AML-193 (cell line): ENCODE data around the gene NRROS.

Experiments used
- DNase-seq, 2 experiments: peaks; one replicate each; lab custom pipeline; 2025; lab: John Stamatoyannopoulos, UW

NRROS gene

DNA sequence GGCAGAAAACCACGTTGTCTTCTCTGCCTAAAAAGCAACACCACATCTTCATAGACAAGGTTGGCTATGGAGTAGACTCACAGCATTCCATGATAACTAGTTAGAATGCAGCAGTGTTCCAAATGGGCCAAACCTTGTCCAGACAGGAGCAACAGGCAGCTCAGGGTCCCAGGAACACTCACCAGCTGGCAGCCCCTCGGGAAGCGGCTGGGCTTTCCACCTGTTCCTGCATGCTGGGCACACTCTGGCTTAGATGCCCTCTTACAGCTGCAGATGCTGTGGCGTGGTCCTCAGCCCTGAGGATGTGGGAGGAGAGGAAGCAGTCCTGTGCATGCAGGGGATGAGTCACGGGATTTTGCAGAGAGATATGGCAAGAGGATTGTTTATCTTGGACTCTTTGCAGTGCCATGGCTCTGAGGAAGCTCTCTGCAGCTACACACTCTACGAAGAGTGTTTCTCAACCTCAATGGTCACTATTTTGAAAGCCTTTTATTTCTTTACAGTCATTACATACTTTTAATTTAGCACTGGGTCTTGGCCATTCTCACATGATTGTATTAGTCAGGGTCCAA lies 11.3 kb downstream of the NRROS start:
- DNase-seq: peak; percentile 98 to 99

DNA sequence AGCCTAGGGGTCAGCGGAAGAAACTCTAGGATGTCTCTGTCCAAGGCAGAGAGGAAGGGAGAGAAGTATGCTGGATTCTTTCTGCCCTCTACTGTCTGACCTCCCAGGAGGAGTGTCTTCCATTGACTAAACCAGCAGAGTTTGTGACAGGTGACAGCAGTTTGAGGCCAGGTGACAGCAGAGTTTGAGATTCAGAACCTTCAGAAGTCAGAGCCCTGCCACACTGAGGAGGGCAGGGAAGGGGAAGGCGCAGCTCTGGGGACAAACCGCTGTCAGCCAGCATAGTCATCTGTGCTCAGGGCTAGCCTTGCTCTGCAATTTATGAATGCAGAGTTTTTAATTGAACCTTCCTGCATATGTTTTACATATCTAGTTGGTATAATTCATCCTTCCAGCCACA lies 12.3 kb downstream of the NRROS start:
- DNase-seq: no peak

DNA sequence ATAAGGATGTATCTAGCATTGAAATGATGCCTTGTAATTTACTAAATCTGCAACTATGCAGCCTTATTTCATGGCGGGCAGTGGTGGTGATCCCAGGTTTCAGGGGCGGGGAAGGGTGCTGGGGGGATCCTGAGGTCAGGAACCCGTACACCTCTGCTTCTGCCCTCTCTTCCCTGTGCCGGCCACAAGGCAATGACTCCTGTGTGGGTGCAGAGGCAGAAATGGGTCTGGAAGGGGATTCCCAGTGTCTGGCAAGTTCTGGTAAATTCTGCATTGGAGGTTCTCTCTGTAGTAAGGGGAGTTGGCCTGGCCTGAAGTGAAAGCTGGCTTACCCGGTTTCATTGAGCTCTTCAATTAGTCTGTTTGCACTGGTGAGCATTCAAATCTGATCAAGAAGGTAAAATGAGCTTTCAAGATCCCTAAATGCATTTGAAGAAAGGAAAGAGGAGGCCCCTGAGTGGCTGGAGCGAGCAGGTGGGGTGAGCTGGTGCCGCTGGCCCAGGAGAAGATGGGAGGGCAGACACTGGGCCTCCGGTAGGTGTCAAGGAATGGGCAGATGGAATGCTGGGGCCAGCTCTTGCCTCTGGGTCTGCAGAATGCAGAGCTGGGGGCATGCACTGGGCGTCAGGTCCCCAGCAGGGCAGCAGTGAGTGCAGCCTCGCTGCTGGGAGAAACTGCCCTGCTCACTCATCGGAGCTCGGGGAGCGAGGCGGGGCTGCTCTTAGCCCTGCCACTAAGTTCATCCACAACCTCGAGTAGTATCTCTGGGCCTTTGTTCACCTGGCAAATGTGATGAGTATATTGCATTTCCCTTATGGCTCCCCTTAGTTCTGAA lies 13.7 kb downstream of the NRROS start:
- DNase-seq: no peak

DNA sequence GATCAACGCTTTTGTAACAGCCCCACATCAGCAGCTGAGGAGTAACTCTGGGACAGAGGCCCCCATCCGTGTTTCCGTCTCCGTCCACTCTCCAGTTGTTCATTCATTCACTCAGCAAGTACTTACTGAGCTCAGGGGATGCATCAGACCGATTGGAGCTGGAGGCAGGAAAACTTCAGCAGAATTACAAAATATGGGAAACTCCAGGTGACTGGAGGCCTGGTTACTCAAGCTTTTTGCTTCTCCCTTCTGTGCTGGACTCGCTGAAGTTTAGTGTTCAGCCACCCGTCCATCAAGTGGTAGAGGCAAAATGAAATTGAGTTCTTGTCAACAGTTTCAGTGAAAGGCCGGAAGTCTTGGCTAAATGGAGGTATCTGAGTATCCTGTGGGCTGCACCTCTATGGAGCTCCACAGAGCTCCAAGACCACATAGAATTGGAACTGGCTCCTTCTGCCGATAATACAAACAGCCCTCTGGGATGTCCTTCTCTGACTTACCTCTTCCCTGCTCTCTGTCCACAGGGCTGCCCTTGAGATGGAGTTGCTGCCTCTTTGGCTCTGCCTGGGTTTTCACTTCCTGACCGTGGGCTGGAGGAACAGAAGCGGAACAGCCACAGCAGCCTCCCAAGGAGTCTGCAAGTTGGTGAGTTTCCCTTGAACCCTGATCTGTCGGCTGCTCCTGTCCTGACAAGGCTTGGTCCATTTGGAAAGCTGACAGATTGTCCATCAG lies 14.7 kb downstream of the NRROS start:
- DNase-seq: no peak

DNA sequence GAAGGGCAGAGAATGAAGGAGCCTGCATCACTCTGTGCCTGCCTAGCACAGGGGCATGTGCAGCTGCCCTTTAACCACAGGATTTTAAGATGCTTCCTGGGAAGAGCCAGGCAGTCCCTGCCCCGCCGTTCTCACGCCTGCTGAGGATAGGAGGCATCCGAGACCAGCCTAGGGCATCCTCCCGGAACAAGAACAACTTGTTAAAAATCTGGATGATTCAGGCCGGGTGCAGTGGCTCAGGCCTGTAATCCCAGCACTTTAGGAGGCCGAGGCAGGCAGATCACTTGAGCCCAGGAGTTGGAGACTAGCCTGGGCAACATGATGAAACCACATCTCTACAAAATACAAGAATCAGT lies 15.2 kb downstream of the NRROS start:
- DNase-seq: no peak

DNA sequence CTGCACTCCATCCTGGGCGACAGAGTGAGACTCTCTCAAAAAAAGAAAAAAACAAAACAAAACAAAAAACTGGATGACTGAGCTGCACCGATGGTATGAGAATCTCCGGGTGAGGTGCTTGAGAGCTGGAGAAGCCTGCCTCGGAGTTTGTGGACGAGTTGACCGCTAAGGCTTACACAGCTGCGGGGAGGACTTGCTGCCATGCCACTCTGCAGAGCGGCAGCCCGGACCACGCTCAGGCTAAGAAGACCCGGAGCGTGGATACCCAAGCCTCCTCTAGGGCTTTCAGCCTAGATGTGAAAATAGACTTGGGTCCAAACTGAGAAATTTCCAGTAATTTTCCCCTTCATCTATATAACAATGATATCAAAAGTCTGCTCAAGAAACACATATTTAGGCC lies 16.0 kb downstream of the NRROS start:
- no peak for DNase-seq

DNA sequence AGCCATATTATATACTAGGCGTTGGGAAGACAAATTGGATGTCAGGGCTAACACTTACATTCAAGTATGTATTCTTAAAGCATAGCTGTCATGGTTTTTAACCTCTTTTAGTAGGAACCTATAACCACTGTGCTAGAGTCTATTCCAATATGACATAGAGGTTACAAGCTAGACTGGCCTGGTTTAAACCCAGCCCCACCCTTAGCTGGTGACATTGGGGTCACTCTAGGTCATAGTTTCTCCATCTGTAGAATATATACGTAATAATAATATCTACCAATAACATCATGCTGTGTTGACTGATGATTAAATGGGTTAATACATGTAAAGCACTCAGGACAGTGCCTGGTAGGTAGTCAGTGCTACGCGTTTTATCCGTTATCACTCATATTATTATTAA lies 16.7 kb downstream of the NRROS start:
- no peak for DNase-seq

DNA sequence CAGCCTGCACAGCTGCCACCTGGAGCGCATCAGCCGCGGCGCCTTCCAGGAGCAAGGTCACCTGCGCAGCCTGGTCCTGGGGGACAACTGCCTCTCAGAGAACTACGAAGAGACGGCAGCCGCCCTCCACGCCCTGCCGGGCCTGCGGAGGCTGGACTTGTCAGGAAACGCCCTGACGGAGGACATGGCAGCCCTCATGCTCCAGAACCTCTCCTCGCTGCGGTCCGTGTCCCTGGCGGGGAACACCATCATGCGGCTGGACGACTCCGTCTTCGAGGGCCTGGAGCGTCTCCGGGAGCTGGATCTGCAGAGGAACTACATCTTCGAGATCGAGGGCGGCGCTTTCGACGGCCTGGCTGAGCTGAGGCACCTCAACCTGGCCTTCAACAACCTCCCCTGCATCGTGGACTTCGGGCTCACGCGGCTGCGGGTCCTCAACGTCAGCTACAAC lies 20.4 kb downstream of the NRROS start:
- no peak for DNase-seq

DNA sequence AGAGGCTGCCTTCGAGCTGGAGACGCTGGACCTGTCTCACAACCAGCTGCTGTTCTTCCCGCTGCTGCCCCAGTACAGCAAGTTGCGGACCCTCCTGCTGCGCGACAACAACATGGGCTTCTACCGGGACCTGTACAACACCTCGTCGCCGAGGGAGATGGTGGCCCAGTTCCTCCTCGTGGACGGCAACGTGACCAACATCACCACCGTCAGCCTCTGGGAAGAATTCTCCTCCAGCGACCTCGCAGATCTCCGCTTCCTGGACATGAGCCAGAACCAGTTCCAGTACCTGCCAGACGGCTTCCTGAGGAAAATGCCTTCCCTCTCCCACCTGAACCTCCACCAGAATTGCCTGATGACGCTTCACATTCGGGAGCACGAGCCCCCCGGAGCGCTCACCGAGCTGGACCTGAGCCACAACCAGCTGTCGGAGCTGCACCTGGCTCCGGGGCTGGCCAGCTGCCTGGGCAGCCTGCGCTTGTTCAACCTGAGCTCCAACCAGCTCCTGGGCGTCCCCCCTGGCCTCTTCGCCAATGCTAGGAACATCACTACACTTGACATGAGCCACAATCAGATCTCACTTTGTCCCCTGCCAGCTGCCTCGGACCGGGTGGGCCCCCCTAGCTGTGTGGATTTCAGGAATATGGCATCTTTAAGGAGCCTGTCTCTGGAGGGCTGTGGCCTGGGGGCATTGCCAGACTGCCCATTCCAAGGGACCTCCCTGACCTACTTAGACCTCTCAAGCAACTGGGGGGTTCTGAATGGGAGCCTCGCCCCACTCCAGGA lies 21.1 kb downstream of the NRROS start:
- no peak for DNase-seq

DNA sequence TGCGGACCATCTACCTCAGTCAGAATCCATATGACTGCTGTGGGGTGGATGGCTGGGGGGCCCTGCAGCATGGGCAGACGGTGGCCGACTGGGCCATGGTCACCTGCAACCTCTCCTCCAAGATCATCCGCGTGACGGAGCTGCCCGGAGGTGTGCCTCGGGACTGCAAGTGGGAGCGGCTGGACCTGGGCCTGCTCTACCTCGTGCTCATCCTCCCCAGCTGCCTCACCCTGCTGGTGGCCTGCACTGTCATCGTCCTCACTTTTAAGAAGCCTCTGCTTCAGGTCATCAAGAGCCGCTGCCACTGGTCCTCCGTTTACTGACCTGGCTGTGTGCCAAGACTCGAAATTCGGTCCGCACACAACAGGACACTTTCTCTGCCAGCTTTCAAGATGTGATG lies 21.9 kb downstream of the NRROS start:
- DNase-seq: no peak

DNA sequence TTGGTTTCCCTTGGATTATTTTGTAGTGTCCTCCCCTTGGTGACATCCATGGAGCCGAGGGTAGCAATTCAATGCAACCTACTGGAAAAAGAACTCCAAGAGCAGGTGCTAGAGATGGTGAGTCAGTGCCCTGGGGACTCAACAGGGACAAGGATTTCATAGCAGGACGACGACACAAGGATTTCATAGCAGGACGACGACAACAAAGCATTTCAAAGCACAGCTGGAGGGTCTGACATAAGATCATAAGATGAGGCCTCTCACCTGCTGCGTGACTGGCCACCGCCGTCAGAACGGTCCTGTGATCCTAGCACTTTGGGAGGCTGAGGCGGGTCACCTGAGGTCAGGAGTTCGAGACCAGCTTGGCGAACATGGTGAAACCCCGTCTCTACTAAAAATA lies 22.5 kb downstream of the NRROS start:
- DNase-seq: no peak

DNA sequence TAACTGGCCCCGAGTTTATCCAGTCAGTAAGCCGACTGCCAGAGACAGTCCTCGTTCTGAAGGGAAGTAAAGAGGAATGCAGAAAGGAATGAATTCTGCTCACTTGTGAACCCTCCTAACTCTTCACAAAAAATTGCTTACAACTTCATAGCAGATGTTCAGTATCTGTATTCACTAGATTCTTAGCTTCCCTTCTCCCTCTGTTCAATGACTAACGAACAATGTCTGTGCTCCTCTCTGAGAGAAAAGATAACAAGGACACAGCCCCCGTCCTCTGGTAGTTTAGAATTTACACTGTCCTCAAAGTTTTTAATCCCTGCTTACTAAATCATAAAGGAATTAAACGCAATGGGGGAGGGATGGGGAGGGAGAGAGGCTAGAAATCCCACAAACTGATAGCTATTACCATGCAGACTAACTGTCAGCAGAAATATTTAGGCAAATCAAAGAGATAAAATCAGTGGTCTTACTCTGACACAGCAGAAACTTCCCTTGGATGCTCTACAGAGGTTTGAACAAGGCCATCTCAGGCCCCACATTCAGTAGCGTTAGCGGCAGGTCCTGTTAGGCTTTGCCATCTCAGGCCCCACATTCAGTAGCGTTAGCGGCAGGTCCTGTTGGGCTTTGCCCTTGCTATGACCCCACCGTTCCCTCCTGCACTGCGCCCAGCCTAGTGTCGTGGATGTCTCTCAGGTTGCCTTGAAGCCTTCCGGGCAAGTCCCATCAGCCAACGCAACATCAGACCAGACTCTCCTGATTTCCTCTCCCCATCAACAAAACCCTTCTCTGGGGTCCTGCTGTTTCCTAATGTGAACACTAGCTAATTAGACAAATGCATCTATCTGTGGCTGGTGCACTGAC lies 23.4 kb downstream of the NRROS start:
- DNase-seq: no peak

DNA sequence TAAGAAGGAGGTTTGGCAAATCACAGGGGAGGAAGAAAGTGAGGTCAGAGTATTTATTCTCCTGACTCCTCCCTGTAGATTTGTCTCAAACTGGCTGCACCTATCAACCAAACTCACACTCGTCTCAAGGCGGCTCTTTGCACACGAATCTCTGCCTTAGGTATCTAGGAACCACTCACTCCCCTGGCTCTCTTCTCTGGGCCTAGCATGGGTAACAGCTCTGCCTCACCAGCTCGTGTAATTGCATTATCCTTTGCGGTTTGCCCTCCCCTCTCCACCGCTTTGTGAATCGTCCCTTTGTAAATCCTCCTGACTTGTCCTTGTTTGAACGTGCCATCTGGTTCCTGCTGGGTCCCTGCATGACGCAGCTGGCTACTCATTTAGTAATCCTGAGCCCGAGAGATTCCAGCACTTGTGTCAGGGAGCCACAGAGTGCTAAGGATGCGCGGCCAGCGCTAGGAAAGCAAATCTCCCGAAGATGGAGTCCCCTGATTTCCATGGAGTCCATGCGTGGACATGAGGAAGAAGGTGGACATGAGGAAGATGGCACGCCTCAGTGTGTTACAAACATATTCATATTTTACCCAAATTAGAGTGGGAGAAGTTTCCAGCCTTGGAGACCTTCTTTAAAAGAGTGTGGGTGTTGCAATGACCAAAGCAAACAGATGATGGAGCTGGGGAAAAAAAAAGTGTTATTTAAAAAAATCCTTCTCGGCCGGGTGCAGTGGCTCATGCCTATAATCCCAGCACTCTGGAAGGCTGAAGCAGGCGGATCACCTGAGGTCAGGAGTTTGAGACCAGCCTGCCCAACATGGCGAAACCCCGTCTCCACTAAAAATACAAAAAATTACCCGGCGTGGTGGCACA lies 26.7 kb downstream of the NRROS start:
- DNase-seq: no peak

DNA sequence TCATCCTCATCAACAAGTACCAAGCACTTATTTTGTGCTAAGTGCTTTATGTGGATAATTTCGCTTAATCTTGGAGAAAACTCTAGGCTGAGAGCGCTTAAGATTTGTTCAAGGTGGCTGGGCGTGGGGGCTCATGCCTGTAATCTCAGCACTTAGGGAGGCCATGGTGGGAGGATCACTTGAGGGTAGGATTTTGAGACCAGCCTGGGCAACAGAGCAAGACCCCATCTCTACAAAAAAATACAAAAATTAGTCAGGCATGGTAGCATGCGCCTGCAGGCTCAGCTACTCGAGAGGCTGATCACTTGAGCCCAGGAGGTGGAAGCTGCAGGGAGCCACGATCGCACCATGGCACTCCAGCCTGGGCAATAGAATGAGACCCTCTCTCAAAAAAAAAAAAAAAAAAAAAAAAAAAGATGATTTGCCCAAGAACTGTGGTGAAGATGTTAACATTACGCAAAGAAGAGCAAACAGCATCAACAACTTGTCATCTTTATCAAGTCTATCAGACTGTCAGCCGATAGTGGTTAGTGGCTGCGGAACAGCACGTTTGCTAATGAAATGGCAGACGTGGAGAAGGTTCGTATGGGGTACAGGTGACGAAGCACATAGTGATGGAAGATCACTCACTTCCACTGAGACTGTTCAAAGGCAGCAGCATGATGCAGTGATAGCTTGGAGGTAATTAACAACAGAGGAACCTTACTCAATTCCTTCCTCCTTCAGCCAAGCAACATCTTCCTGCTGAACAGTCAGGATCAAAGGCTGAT lies 27.7 kb downstream of the NRROS start:
- no peak for DNase-seq

DNA sequence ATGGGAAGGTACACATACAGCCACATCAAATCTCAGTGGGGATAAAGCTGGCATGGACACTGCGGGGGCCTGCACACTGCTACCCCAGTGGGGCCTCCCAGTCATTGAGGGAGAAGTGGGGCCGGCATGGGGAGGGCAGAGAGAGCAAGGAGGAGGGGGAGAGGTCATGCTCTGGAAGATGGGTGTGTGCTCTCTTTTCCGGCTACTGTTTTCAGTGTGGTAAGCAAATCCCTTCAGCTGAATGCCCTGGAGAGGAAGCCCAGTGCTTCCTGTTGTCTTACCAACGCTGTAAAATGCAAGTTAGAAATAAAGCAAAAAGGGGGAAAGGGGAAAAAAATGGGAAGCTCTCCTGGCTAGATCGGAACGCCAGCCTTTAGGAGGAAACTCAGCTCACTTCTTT lies 30.8 kb downstream of the NRROS start:
- no peak for DNase-seq

DNA sequence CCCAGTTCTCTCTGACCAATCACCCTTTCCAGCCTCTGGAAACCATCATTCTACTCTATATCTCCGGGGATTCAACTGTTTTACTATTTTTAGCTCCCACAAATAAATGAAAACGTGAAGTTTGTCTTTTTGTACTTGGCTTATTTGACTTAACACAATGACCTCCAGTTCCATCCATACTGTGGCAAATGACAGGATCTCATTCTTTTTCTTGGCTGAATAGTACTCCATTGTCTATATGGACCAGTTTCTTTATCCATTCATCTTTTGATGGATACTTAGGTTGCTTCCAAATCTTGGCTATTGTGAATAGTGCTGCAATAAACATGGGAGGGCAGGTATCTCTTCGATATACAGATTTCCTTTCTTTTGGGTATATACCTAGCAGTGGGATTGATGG lies 34.1 kb downstream of the NRROS start:
- DNase-seq: no peak

DNA sequence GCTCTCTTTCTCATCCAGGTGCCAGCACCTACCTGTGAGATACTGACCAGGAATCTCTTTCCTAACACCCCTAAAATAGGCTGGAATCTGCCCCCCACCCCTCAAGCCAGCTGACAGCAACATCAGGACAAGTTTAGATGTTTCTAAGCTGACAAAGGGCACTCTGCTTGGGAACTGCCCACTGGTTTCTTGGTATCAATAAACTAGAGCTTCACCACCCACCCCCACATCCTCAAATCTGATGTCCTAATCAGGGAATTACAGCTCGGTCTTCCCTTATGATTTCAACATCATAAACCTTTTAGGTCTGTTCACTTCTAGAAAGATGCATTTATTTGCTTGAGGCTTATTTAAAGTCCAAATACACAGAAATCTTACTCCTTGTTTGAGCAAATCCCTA lies 37.9 kb downstream of the NRROS start:
- DNase-seq: no peak

DNA sequence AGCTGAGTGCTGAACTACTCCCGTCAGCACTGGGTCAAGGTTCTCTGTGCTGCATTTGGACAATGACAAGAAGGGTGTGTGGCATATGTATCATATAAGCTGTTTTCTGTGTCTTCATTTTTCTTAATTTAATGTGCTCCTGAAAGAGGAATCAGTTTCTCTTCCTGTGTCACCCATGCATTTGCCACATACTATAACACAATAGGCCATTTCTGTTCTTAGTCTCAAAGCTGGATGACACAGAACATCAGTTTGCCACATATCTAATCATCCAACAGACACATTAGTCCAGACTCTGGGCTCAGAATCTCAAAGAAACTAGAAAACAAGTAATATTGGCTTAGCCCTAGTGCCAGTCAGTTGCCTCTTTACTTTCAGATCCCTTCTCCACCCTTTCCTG lies 38.4 kb downstream of the NRROS start:
- DNase-seq: no peak

DNA sequence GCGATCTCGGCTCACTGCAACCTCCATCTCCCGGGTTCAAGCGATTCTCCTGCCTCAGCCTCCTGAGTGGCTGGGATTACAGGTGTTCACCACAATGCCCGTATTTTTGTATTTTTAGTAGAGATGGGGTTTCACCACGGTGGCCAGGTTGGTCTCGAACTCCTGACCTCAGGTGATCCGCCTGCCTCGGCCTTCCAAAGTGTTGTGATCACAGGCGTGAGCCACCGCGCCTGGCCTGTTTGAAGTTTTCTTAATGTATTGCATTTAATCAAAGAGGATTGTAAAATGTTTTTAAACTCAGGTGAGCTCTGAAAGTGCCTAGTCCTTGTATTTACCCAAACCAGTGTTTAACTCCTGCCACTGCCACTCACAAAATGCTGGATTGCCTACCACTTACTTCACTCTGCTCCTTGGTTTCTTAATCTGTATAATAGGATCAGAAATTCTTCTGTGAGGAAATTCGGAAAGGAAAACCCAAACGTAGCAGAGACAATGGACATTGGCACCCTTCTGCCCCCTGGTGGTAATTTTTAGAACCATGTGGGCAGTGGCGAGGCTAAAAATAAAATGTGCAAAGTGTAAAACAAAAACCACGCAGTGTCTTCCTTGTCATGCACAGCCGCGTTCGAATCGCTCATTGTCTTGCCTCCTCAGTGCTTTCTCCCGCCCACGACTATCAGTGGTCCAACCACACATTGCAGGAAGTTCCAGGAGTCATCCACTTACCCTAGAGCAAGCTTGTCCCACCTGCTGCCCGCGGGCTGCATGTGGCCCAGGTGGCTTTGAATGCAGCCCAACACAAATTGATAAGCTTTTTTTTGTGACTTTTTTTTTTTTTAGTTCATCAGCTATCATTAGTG lies 45.3 kb downstream of the NRROS start:
- DNase-seq: peak; percentile 82 to 90
